Endothelial cell of umbilical vein (primary cell): Measurements from ENCODE around the gene CDCA5. TPM values are rescaled to one million over a fixed set of nuclear protein-coding genes. Genes with fewer than 3 reads are reported as not detected.

Experiments used
- BruUV-seq: library from RNA; stranded (reverse); fragments of 400-500 nt; replicated peaks from 2 replicates; lab custom pipeline; 2021; lab: Mats Ljungman, UMichigan
- CTCF ChIA-PET: fragments of 300-600, 350-600 bp; sonication (Branson Sonifier 250); formaldehyde crosslinking; loops from one replicate; lab custom pipeline; 2021; ENCODE audit warnings: antibody characterized with exemption, inconsistent platforms; lab: Charles Lee
- POLR2A ChIA-PET: fragments of 300-600, 350-600 bp; sonication (Branson Sonifier 250); formaldehyde crosslinking; loops from one replicate; lab custom pipeline; 2021; ENCODE audit warnings: antibody characterized with exemption, inconsistent platforms; lab: Charles Lee
- DNase-seq: peaks from one replicate; pipeline ENCODE4 v3.0.0-alpha.2; 2011; ENCODE audit warnings: low read depth, low spot score
- FAIRE-seq: peaks from 2 replicates; lab custom pipeline; 2011; peaks lifted over from hg19 to GRCh38; lab: Jason Lieb, UNC
- H2AFZ ChIP-seq: 2 replicates; pipeline ENCODE4 v1.6.0; 2012; ENCODE audit warnings: low read depth, low read length, control low read depth, inconsistent platforms
- H3K27ac ChIP-seq: 2 replicates; pipeline ENCODE4 v1.5.1; 2011; ENCODE audit warnings: low read depth, mild to moderate bottlenecking, control low read depth, low read length, moderate library complexity; ENCODE audit not compliant: insufficient read depth
- H3K27me3 ChIP-seq, 2 experiments: 2 replicates each; pipeline versions ENCODE4 v1.6.0 to v1.6.1; 2011; ENCODE audit warnings: low read length in 2 of 2, mixed read lengths in 1 of 2; ENCODE audit not compliant: control insufficient read depth in 2 of 2, insufficient read depth in 2 of 2
- H3K36me3 ChIP-seq, 2 experiments: 2 replicates in 1 of 2; 3 replicates in 1 of 2; pipeline ENCODE4 v1.5.1; 2011; ENCODE audit warnings: low read length in 2 of 2, mild to moderate bottlenecking in 1 of 2, moderate library complexity in 1 of 2; ENCODE audit not compliant: control insufficient read depth in 2 of 2, insufficient read depth in 2 of 2; ENCODE audit errors: extremely low read depth in 1 of 2
- H3K4me1 ChIP-seq: 3 replicates; pipeline ENCODE4 v1.5.1; 2011; ENCODE audit warnings: mild to moderate bottlenecking, low read length; ENCODE audit not compliant: control insufficient read depth, insufficient read depth; ENCODE audit errors: extremely low read depth
- H3K4me2 ChIP-seq: 2 replicates; pipeline ENCODE4 v1.6.1; 2011; ENCODE audit warnings: low read length, control low read depth, mixed read lengths; ENCODE audit not compliant: insufficient read depth
- H3K4me3 ChIP-seq, 3 experiments: fragments of 200-600 bp in 1 of 3; sonication (generic), shearing (Covaris generic) in 1 of 3; replicated peaks in 1 of 3; 2 replicates each; pipeline ENCODE4 v1.5.1; 2011 to 2016; ENCODE audit warnings: control low read depth in 3 of 3, low read length in 3 of 3, mild to moderate bottlenecking in 2 of 3, inconsistent platforms in 1 of 3, low read depth in 1 of 3, moderate library complexity in 1 of 3; ENCODE audit not compliant: insufficient read depth in 1 of 3
- H3K79me2 ChIP-seq: 2 replicates; pipeline ENCODE4 v1.6.0; 2012; ENCODE audit warnings: low read length, inconsistent platforms; ENCODE audit not compliant: control insufficient read depth, insufficient read depth
- H3K9ac ChIP-seq: replicated peaks from 2 replicates; pipeline ENCODE3; 2011; ENCODE audit warnings: low read length, control low read depth; ENCODE audit not compliant: insufficient read depth; ENCODE audit errors: extremely low read depth
- H3K9me1 ChIP-seq: replicated peaks from 3 replicates; pipeline ENCODE4 v1.6.0; 2011; ENCODE audit warnings: mild to moderate bottlenecking, low read length; ENCODE audit not compliant: control insufficient read depth, insufficient read depth; ENCODE audit errors: extremely low read depth
- H3K9me3 ChIP-seq: replicated peaks from 2 replicates; pipeline ENCODE4 v1.5.1; 2012; ENCODE audit warnings: low read length, inconsistent platforms; ENCODE audit not compliant: control insufficient read depth, insufficient read depth
- H4K20me1 ChIP-seq: replicated peaks from 2 replicates; pipeline ENCODE3; 2011; ENCODE audit warnings: mild to moderate bottlenecking, low read length; ENCODE audit not compliant: control insufficient read depth, insufficient read depth; ENCODE audit errors: extremely low read depth
- CTCF ChIP-seq, 2 donors: IDR thresholded peaks; 1 replicate in 1 of 2; 2 replicates in 1 of 2; pipeline ENCODE4 v1.5.1; 2011; ENCODE audit warnings: low read length in 2 of 2, mild to moderate bottlenecking in 2 of 2, moderate library complexity in 2 of 2, control low read depth in 1 of 2, inconsistent platforms in 1 of 2, low read depth in 1 of 2; ENCODE audit not compliant: insufficient read depth in 1 of 2; ENCODE audit errors: extremely low read depth in 1 of 2
- EZH2 ChIP-seq: IDR thresholded peaks from 2 replicates; pipeline ENCODE4 v1.6.1; 2012; ENCODE audit warnings: borderline replicate concordance, low read depth, mild to moderate bottlenecking, moderate library complexity, low read length, inconsistent platforms; ENCODE audit not compliant: severe bottlenecking
- FOS ChIP-seq: IDR thresholded peaks from 2 replicates; pipeline ENCODE4 v1.6.1; 2011; ENCODE audit warnings: mild to moderate bottlenecking, low read length, moderate library complexity, borderline replicate concordance; ENCODE audit not compliant: insufficient read depth
- GATA2 ChIP-seq: IDR thresholded peaks from 2 replicates; pipeline ENCODE4 v1.7.0; 2011; ENCODE audit warnings: low read depth, mild to moderate bottlenecking, moderate library complexity, mixed read lengths, low read length; ENCODE audit not compliant: insufficient read length, insufficient read depth
- JUN ChIP-seq: IDR thresholded peaks from 2 replicates; pipeline ENCODE4 v1.6.1; 2011; ENCODE audit warnings: borderline replicate concordance, low read depth; ENCODE audit not compliant: insufficient read length, insufficient read depth
- MAX ChIP-seq: IDR thresholded peaks from 2 replicates; pipeline ENCODE4 v1.6.1; 2011; ENCODE audit not compliant: insufficient read depth, insufficient read length
- MYC ChIP-seq: IDR thresholded peaks from one replicate; pipeline ENCODE4 v1.6.1; 2011; ENCODE audit warnings: mild to moderate bottlenecking, low read depth, low read length
- POLR2A ChIP-seq: IDR thresholded peaks from 2 replicates; pipeline ENCODE4 v1.6.1; 2012; ENCODE audit warnings: low read depth, mild to moderate bottlenecking, control low read depth, low read length
- POLR2AphosphoS5 ChIP-seq: IDR thresholded peaks from 2 replicates; pipeline ENCODE4 v1.6.1; 2012; ENCODE audit warnings: low read depth, mild to moderate bottlenecking, control low read depth, low read length, moderate library complexity; ENCODE audit not compliant: insufficient read depth
- dilution Hi-C: fragments of 300-500 bp; cut with MboI; formaldehyde crosslinking; loops from one replicate; pipeline ENCODE4 v1.15.0; 2019; ENCODE audit warnings: low sequenced_read_pairs; ENCODE audit not compliant: extremely low pct_ligation_motif_present
- intact Hi-C: fragments of 100-400 bp; cut with micrococcal nuclease; formaldehyde crosslinking; loops from one replicate; pipeline ENCODE4 v1.10.0; 2022
- polyA plus RNA-seq, 4 experiments: library from polyadenylated mRNA; depleted of rRNA in 3 of 4; stranded (reverse) in 3 of 4; unstranded in 1 of 4; fragments of >200 nt; gene quantifications; 2 replicates each; pipeline versions ENCODE4 v1.2.1 to v1.2.3, GENCODE V29; 2011 to 2012; ENCODE audit warnings: missing spikeins in 1 of 4
- total RNA-seq: library from RNA; stranded (reverse); gene quantifications from 2 replicates; pipeline ENCODE4 v1.2.3, GENCODE V29; 2021

CDCA5 gene
- total and polyA plus RNA-seq, 2 donors (not counting 3 experiments of a cell fraction or from before 2014, with no cell fraction given) = 16.4 to 35.7 TPM

GRCh38 chr11:65072631-65072966, 11.2 kb downstream of the CDCA5 start:
- no peak overlapping the region for H3K9ac ChIP-seq
- no peak overlapping the region for H3K27ac ChIP-seq
- BruUV-seq = no TSS peak
- no peaks in the 10 kb centered on the region for H3K79me2 ChIP-seq
- no peaks in the 10 kb centered on the region for H3K9me1 ChIP-seq
- H3K36me3 ChIP-seq = no peaks in the 10 kb centered on the region
- no peaks in the 10 kb centered on the region for H3K9me3 ChIP-seq
- intact Hi-C loops = no loop called here
- TF ChIP-seq FOS (no peak), POLR2AphosphoS5 (no peak), MAX (no peak), CTCF (IDR thresholded peaks at IDR 0.05; ENCODE audit: extremely low read depth in 1 of 2, insufficient read depth in 1 of 2, low read depth in 1 of 2, low read length in 2 of 2) (no peak), EZH2 (no peak), GATA2 (no peak), JUN (no peak), POLR2A (no peak), MYC (no peak)
- no peak for FAIRE-seq
- dilution Hi-C loops = no loop called here
- H4K20me1 ChIP-seq = no peaks in the 10 kb centered on the region
- no peaks in the 10 kb centered on the region for H3K4me1 ChIP-seq
- H2AFZ ChIP-seq = no peak overlapping the region
- H3K4me2 ChIP-seq = no peak overlapping the region
- no peak overlapping the region for H3K4me3 ChIP-seq
- DNase-seq = no peak
- CTCF ChIA-PET = interaction anchor here (0.6 kb wide), 1 partner anchor 8 kb away, joined by 3 read pairs; no protein-coding TSS in a partner anchor
- POLR2A ChIA-PET = interaction anchor here (0.6 to 0.7 kb wide), 2 partner anchors 14 to 189 kb away, joined by 3 to 4 read pairs; partner anchors contain the start of genes NAALADL1 and POLA2
- no peaks in the 10 kb centered on the region for H3K27me3 ChIP-seq
